ENCODE measurements around the gene FERMT2. TPM values are rescaled to one million over a fixed set of nuclear protein-coding genes. Genes with fewer than 3 reads are reported as not detected.
"Not testable (repeated sequence)": the region's sequence is repeated elsewhere in the genome, so short reads cannot be mapped to it uniquely, and the experiment has no call there.

FERMT2 gene
- polyA plus RNA-seq, 12 donors, result 72.2 to 147 (median 105) TPM; not detected in 1

DNA sequence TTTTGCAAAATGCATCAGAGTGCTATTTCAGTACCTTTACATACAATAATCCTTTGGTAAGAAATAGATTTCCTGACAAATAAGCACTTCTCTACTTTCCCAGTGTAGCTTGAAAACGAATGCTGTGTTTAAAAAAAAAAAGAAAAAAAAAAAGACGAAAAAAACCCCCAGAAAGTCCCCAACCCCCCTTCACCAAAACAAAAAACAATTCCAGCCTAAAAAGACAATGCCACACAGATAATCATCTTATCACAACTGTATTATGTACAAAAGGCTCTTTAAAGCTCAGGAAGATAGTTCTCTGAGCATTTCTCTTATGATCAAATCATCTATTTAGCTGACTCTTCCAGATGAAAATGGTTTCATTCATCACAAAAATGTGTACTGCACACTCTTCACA lies 1.6 kb downstream of the FERMT2 start:
- DNase-seq, result no peak

DNA sequence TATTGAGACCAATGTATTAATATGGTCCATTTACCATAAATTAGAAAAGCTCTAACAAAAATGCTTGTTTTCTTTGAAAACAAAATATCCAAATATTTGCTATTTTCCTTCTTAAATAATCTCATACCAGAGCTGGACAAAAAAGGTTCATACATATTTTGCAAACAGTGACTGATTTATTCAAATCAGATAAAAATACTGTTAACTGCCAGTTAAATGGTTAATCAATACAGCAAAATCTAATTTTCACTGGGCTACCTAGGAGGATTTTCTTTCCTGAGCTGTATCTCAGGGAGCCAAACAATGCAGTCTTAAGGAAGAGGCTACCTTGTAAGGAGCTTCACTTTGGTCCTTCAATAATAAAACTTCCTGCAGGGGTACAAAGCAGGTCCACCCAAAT lies 2.0 kb downstream of the FERMT2 start:
- DNase-seq, result no peak

DNA sequence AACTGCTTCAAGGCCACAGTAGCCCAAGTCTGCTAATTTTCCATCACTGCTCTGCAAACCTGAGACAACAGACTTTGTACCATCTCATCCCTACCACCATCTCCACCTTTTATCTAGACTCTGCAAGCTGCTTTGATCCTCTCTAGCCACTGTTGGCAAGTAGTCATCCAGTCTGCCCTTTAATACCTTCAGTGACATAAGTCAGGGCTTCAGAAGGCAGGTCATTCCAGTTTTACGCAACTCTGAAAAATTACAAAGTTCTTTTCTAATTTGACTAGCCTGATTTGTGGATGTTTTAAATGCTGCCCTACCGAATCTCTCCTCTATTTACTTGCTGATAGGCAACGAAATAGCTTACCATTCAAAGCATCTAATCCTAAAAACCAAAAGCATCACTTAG lies 2.8 kb downstream of the FERMT2 start:
- DNase-seq, result no peak

DNA sequence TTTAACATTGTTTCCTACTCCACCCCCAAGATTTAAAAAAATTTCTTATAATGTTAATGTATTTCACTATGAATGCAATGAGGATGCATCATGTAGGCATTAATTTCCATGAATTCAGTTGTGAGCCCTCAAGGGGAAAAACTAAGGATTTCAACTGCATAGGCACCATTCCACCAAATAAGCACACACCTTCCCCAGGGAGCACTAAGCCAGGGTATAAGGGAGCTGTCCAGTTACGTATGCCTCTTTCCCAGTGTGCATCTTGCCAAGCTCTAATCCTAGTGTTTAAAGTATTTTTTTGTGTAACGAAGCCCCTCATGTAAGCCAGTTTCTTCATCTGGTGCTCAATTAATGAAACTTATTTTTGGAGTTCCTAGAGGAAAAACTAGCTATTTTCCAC lies 6.6 kb downstream of the FERMT2 start:
- no peak for DNase-seq

DNA sequence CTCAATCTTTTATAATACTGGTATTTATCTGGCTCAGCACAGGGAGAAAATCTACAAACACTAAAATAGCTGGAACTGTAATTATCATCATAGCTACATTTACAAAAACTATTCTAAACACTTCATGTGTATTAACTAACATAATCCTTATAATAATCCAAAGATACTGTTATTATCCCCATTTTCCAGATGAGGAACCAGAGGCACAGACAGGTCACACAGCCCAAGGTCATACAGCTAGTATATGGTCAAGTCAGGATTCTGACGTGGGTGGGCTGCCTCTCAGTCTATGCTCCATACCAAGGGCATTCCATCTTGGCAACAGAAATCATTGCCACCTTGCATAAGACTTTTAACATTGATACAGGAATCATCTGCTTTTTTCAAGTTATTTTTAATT lies 11.4 kb downstream of the FERMT2 start:
- no peak for DNase-seq

DNA sequence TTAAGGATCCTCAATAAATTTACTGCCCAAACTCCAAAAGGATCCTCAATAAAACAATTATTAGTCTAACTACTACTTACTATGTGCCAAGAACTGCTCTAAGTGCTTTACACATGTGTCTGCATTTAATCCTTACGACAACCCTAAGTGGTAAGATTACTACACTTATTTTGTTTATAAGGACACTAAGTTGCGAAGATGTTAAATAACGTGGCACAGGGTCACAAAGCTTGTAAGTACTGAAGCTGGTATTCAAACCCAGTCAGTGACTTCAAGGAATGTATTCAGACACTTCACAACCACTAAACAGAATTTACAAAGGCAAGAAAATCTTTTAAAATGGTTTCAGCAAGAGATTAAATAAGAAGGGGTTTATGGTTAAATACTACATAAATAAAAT lies 13.0 kb downstream of the FERMT2 start:
- DNase-seq, result no peak

DNA sequence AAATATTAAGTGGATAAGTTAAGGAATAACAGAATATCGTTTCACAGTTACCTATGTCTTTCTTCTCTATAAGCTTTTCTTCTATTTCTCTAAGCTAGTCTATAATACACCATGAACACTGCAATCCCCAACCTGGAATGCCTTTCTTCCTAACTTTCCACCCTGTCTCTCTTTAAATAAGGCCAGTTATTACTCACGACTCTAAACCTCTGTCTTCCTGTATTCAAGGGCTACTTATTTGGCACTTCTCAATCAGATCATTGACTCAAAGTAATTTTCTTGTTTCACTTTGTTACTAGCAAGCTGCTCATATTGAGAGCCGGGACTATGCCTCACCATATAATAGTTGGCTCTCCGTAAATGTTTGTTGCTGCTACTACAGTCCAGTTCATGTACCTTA lies 13.5 kb downstream of the FERMT2 start:
- no peak for DNase-seq

DNA sequence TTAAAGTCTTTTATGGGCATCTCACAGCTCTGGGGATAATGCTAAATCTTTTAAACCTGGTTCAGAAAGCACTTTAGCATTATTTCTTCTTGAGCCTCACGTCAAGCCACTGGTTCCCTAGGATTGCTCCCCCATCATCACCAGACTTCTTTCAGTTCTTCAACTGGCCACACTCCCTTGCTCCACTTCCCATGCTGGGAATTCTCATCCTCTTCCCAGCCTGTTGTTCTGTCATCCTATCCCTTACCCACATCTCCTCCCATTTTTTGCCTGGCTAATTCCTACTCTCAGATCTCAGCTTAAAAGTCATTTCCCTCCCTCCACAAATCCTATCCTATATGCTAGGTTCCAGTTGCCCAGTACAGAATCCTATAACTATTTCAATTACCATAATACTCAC lies 14.4 kb downstream of the FERMT2 start:
- DNase-seq, result no peak

DNA sequence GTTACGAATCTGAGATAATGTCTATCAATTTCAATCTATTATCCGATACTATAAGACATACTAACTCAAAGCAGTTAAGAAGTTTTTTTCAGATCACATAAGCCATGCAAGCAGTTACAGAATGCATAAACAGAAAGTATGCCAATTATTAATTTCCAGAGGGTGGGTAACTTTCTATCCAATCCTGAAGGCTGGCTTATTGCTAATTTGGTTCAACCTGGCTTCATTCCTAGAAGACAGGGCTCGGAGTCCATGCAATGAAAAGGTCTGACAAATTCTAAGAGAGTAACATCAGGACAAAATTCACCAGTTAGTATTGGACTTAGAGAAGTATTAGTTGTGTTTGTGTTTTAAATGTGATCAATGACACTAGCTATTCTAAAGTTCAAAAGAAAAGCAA lies 15.0 kb downstream of the FERMT2 start:
- DNase-seq, result no peak

DNA sequence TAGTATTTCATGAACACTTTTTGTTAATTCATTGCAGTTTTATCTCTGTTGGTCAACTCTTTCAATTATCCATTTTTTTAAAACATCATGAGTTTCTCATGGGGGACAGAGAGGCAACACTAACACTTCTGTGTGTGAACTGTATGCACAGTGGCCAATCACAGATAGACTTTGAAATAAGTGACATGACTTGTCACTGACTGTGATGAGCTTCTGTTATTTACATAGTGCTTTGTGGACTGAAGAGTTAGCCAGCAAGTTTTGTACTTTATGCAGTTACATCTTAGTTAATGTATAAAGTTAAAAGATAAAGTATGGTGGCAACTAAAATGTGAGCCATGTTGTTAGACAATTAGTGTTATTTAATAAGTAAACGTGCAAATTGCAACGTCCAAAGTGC lies 16.1 kb downstream of the FERMT2 start:
- DNase-seq, result no peak

DNA sequence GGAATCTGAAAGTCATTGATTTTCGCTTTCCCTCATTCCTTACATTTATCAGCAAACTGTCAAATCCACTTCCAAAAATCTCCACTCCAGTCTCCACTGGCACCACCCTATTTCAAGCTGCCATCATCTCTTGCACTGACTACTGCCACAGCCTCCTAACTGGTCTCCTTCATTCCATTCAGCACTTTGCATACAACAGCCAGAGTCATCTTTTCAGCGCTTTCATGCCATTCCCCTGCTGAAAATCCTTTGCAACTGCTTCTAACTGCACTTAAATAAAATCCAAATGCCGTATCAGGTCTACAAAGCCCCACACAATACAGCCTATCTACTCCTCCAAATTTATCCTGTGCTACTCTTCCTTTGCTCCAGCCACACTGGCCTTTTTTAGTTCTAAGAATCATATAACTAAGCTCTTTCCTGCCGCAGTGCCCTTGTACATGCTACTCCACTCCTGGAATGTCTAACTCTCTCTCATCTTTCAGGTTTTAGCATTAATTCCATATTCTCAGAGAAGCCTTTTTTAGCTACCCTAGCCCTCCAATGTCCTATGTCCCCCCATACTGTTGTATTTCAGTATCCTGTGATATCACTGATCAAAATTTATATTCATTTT lies 21.6 kb downstream of the FERMT2 start:
- DNase-seq, result no peak

DNA sequence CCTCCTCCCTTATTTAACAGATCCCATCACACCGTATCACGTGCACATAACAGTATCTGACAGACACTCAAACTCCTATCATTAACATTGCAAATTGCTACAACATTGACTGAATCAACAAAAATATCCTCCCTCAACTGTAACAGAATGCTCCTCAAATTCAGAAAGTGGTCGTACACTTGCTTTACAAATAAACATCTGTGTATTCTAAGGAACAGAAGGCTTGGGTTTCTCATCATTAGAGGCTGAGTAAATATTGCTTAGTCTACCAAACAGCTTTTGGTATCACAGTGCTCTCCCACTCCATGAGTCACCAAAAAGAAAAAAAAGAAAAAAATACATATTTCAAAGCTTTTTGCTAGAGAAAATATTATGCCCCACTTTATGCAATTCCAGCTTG lies 23.9 kb downstream of the FERMT2 start:
- no peak for DNase-seq

DNA sequence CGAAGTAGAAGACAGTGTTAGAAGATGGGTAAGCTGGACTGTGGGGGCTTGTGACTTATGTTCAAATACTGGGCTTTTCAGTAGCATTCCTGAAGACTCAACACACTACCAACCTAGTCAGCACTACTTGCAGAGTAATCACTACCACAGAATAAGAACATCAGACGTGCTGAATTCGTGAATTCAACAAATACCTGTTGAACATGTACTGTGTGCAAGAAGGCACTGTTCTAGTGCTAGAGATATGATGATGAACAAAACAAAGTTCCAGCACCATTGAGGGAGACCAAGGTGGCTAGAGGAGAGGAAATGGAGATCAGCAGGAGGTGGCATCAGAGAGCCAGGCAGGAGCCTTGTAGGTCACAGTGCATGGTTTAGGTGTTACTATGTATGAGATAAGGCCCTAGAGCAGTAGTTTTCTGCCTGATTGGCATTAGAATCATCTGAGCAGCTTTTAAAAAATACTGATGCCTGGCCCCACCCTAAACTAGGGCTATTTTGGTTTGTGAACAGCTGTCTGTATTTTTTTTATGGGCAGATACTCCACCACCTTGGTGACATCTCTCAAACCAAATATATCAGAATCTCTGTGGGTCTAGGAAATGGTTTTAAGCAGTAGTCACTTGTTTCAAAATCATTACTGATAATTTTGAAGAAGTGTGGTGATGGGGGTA lies 26.8 kb downstream of the FERMT2 start:
- no peak for DNase-seq

DNA sequence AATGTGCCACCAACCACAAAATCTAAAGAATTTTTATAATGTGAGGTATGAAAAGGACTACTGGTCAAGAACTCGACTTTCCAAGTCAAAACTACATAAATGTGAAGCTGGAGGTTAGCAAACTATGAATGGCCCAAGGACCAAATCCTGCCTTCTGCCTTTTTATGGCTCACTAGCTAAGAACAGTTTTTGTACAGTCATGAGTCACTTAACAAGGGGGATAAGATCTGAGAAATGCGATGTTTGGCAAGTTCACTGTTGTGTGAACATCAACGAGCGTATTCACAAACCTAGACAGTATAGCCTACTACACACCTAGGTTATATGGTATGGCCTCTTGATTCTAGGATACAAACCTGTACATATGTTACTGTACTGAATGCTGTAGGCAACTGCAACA lies 28.2 kb downstream of the FERMT2 start:
- no peak for DNase-seq

DNA sequence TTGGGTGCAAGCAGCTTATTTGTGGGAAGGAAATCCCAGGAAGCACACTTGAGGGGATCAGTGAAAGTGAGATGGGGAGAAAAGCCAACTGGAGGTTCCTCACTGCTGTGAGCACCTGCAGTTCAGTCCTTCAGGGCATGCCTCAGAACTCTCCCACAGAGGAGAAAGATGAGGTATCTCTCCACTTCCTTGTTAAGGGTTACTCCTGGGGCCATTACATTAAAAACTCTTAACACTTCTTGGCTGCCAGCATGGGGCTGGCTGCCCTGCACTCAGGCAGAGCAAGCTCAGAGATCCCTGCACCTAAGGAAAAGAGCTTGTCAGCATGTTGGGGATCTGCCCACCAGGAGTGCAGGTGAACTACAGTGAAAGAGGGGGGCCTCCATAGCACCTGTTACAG lies 28.8 kb downstream of the FERMT2 start:
- no peak for DNase-seq

DNA sequence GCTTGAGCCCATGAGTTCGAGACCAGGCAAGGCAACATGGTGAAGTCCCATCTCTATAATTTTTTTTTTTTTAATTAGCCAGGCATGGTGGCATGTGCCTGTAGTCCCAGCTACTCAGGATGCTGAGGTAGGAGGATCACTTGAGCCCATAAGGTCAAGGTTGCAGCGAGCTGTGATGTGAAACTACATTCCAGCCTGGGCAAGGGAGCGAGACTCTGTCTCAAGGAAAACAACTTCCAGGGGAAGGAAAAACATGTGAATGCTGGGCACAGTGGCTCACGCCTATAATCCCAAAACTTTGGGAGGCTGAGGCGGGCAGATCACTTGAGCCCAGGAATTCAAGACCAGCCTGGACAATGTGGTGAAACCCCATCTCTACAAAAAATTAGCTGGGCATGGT lies 30.4 kb downstream of the FERMT2 start:
- not testable (repeated sequence) for DNase-seq

DNA sequence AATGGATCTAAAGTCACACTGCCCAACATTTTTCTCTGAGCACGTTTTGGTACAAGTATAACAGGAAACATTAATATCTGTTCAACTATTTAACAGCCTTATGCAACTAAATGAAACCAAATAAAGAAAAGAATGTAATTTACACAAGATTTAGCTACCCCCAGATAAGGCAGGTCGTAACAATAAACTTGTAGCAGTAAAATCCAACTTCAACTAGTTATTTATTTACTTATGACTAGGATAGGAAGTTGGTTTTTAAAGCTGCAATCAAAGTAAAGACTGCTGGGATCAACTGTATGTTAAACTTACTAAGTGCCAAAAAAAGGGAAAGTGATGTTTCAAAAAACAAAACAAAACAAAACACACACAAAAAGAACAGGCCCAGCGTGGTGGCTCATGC lies 30.9 kb downstream of the FERMT2 start:
- DNase-seq, result no peak

DNA sequence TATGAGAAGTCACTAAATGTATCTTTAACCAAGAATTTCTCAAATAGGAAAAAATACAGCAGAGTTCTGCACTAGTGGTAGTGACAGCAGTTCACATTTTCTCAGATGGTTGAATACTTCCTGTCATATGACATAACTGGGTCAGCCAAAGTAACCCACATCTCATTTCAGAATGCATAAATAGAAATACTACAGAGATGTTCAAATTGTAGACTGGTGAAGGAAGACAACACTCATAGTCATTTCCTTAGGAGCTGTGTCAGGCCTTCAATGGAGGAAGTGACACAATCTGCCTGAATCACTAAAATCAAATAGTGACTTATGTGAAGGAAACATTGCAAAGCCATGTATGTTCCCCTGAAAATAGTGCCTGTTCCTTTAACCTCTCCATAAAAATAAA lies 32.4 kb downstream of the FERMT2 start:
- DNase-seq, result no peak

DNA sequence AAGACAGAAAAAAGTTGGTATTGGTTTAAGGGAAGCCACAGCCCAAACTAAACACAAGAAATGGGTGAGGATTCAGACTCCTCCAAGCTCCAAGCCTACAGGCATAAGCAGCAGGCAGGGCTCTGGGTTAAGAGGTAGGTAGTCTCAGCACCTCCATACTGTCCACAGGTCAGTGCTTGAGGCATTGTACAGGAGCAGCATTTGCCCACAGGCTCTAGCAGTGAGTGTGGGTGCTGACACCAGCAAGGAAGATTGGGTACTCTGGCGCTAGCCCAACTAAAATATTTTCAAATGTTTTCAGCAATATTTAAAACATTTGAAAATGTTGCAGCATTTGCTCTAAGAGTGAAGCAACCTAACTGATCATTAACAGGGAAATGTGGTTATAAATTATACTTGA lies 33.1 kb downstream of the FERMT2 start:
- no peak for DNase-seq

DNA sequence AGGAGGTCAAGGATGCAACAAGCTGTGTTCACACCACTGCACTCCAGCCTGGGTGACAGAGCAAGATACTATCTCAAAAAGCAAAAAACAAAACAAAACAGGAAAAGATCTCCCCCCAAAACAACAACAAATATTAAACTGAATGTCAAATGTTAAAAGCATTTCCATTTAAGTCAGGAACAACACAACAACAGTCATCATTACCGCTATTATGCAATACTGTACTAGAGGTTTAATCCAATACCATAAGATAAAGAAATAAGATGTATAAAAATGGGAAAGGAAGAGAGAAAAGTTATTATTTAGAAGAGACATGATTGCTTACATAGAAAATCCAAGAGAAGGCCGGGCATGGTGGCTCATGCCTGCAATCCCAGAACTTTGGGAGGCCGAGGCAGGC lies 36.6 kb downstream of the FERMT2 start:
- DNase-seq, result no peak

DNA sequence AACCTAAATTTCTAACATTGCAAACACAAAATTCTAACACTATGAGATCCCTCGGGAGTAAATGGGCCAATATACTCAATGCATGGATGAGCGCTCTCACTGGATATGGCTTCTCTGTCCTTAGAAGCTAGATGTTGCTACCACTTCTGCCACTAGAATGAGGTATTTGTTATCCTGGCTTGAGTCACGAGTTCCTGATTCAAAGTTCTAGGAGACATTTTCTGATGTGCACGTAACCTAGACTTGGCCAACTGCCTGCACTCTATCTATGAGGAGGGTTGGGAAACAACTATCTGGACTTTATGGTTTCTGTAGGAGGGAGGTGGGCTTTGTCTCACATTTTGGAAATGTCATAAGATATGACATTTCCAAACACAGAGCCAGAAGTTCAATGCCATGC lies 37.6 kb downstream of the FERMT2 start:
- DNase-seq, result no peak

DNA sequence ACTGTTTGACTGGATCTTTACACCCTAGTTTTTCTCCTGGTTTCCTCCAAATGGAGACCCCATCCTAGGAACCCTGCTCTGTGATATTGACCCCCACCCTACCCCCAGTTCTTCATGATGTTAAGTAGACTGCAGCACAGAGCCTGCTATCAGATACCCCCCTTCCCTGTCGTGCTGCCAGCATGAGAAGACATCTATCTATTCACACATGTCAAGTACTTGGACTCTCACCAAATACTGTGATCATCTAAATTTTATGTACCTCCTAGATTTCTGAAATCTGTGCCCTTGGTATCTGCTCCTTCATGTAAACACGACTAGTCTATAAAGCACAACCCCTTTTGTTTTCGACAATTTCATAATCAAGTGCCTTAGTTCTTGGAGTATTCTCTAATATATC lies 38.9 kb downstream of the FERMT2 start:
- no peak for DNase-seq

DNA sequence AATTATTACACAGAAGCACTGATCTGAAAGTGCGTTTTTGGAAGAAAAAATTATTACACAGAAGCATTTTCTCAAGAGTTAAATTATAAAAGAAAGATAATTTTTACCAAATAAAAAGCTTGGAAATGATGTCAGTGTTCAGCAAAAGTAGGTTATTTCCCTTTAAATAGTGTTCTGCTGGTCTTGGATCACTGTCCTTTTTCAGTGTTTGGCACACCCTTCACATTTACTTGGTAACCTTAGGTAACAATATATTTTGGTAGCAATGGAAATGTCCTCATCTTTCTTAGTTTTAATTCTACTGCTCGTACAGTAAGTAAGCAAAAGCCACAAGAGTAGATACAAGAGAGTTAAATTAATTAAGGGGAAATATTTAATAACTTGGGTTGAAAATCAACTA lies 40.3 kb downstream of the FERMT2 start:
- DNase-seq, result peak; percentile 47

DNA sequence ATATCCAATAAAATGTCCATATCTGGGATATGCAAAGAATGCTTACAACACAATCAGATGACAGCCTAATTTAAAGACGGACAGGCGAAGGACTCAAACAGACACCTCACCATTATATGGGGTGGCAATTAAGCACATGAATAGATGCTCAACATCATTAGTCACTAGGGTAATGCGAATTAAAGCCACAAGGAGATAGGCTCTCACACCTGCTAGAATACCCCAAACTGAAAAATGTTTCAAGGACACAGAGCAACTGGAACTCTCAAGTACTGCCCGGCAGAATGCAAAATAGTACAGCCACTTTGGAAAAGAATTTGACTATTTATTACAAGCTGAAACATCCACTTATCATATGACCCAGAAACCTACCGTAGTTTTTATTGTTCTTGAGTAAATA lies 42.9 kb downstream of the FERMT2 start:
- no peak for DNase-seq
